ENCODE data around the gene TRIP12. TPM values are rescaled to one million over a fixed set of nuclear protein-coding genes. Genes with fewer than 3 reads are reported as not detected.

TRIP12 gene
- total and polyA plus RNA-seq, 2 experiments from 2014 or later: 21.5 to 133 TPM

- peak overlapping the region; percentile 74 for H3K4me3 Mint-ChIP-seq
- no peaks in the 10 kb centered on the region; the same call in 1 of the 2 replicates for H3F3A ChIP-seq (replicated peaks; ENCODE audit: low read depth)
- no peaks in the 10 kb centered on the region for H3K36me3 ChIP-seq (ENCODE audit: insufficient read depth)
- peaks cover 11% of the 10 kb centered on the region for H3K4me1 Mint-ChIP-seq
- no peak overlapping the region for H3K27ac ChIP-seq (ENCODE audit: low read depth)
- peaks cover 31% of the 10 kb centered on the region for H3K27me3 Mint-ChIP-seq (ENCODE audit: insufficient read depth, low read depth, poor library complexity)
- H3K9me2 ChIP-seq (ENCODE audit: insufficient read depth): no peaks in the 10 kb centered on the region
- H3K4me3 ChIP-seq: peak overlapping the region; percentile 71; the same call in 1 of the 2 replicates
- peaks cover 38% of the 10 kb centered on the region for H3K27me3 ChIP-seq (ENCODE audit: insufficient read depth)
- peaks cover 11% of the 10 kb centered on the region; the same call in 1 of the 2 replicates for H3K4me1 ChIP-seq (ENCODE audit: insufficient read depth)
- H3K9me3 Mint-ChIP-seq: no peaks in the 10 kb centered on the region; the same call in 2 of the 3 replicates
- peak overlapping the region; percentile 86 for H3K4me2 ChIP-seq
- DNase-seq (ENCODE audit: low spot score) (peak; percentile 83), ATAC-seq (peak; percentile 3; the same call in 2 of the 3 replicates)
- H2AFZ ChIP-seq: no peak overlapping the region
- TF ChIP-seq ZNF331 (CRISPR knock-in tag; IDR thresholded peaks at IDR 0.05; ENCODE audit: low read depth): no peak
- TF ChIP-seq ETS1 (IDR thresholded peaks at IDR 0.05): no peak
- TF ChIP-seq CTCF (conservative IDR thresholded peaks at IDR 0.05; ENCODE audit: low read depth in 2 of 2): peak; percentile 81 to 86
- TF ChIP-seq ZNF114 (CRISPR knock-in tag; IDR thresholded peaks at IDR 0.05): no peak
- TF ChIP-seq STAT1 (IDR thresholded peaks at IDR 0.05; ENCODE audit: unreplicated experiment): no peak
- 0 out of 2 replicates have a peak, but pooled peaks have one; percentile 40 for TF ChIP-seq CREB1 (CRISPR knock-in tag; IDR thresholded peaks at IDR 0.05; ENCODE audit: low read depth)
- no peak for TF ChIP-seq EZH2phosphoT487 (IDR thresholded peaks at IDR 0.05; ENCODE audit: unreplicated experiment)
- TF ChIP-seq NANOG (IDR thresholded peaks at IDR 0.05; ENCODE audit: borderline replicate concordance): no peak
- no peaks in the 10 kb centered on the region for H3K79me2 ChIP-seq (replicated peaks; ENCODE audit: insufficient read depth)
- H3K36me3 Mint-ChIP-seq (ENCODE audit: low read depth): no peaks in the 10 kb centered on the region
- no peak overlapping the region for H3K27ac Mint-ChIP-seq
- H4K20me1 ChIP-seq (replicated peaks; ENCODE audit: insufficient read depth): no peaks in the 10 kb centered on the region
Observed at GRCh38 chr2:229715895-229716507, 205.8 kb downstream of the TRIP12 start.

- Mint-ChIP-seq H3K4me1 (peaks cover 11% of the 10 kb centered on the region), H3K4me3 (peak overlapping the region; percentile 74), H3K27me3 (ENCODE audit: insufficient read depth, low read depth, poor library complexity) (peaks cover 31% of the 10 kb centered on the region), H3K27ac (no peak overlapping the region), H3K36me3 (ENCODE audit: low read depth) (no peaks in the 10 kb centered on the region), H3K9me3 (no peaks in the 10 kb centered on the region; the same call in 2 of the 3 replicates)
- DNase-seq (ENCODE audit: low spot score) (peak; percentile 92), ATAC-seq (peak; percentile 81)
- H4K20me1 ChIP-seq (replicated peaks; ENCODE audit: insufficient read depth): no peaks in the 10 kb centered on the region
- peaks cover 38% of the 10 kb centered on the region for H3K27me3 ChIP-seq (ENCODE audit: insufficient read depth)
- H3K79me2 ChIP-seq (replicated peaks; ENCODE audit: insufficient read depth): no peaks in the 10 kb centered on the region
- H2AFZ ChIP-seq: peak overlapping the region; percentile 39; the same call in 1 of the 2 replicates
- no peaks in the 10 kb centered on the region; the same call in 1 of the 2 replicates for H3F3A ChIP-seq (replicated peaks; ENCODE audit: low read depth)
- H3K4me2 ChIP-seq: peak overlapping the region; percentile 86
- TF ChIP-seq REST (IDR thresholded peaks at IDR 0.05; ENCODE audit: unreplicated experiment) (peak; percentile 87), CTCF (conservative IDR thresholded peaks at IDR 0.05; ENCODE audit: low read depth in 2 of 2) (no peak)
- H3K4me1 ChIP-seq (ENCODE audit: insufficient read depth): peaks cover 11% of the 10 kb centered on the region; the same call in 1 of the 2 replicates
- peak overlapping the region; percentile 71 for H3K4me3 ChIP-seq
- H3K9me2 ChIP-seq (ENCODE audit: insufficient read depth): no peaks in the 10 kb centered on the region
- no peaks in the 10 kb centered on the region for H3K36me3 ChIP-seq (ENCODE audit: insufficient read depth)
- H3K27ac ChIP-seq (ENCODE audit: low read depth): no peak overlapping the region
Observed at GRCh38 chr2:229714736-229715541, 206.9 kb downstream of the TRIP12 start.

All from GM23338 (cell line).